ENCODE measurements around the gene MCTP2.

The MCTP2 gene

DNA sequence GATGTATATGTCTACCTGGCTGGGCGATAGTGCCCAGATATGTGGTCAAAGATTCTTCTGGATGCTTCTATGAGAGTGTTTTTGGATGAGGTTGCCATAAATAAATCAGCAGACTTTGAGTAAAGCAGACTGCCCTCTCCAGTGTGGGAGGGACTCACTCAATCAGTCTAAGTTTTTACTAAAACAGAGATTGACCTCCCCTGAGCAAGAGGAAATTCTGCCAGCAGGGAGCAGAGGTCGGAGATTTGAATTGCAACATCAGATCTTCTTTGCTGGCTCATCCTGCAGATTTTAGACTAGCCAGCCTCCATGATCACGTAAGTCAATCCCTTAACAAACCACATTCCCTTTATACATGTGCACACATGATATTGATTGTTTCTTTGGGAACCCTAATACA, 300.9 kb downstream of the MCTP2 start:
- TF ChIP-seq FOXP2 (optimal IDR thresholded peaks at IDR 0.05; ENCODE audit: borderline replicate concordance, extremely low read depth, extremely low read length, insufficient read depth) (no peak), TAF1 (IDR thresholded peaks at IDR 0.05; ENCODE audit: borderline replicate concordance, insufficient read depth, low read length) (no peak), POLR2AphosphoS5 (IDR thresholded peaks at IDR 0.05; ENCODE audit: low read depth, low read length) (no peak), SIN3A (IDR thresholded peaks at IDR 0.05; ENCODE audit: borderline replicate concordance, insufficient read depth, low read length) (no peak)
- TF ChIP-seq, protein P1, sequence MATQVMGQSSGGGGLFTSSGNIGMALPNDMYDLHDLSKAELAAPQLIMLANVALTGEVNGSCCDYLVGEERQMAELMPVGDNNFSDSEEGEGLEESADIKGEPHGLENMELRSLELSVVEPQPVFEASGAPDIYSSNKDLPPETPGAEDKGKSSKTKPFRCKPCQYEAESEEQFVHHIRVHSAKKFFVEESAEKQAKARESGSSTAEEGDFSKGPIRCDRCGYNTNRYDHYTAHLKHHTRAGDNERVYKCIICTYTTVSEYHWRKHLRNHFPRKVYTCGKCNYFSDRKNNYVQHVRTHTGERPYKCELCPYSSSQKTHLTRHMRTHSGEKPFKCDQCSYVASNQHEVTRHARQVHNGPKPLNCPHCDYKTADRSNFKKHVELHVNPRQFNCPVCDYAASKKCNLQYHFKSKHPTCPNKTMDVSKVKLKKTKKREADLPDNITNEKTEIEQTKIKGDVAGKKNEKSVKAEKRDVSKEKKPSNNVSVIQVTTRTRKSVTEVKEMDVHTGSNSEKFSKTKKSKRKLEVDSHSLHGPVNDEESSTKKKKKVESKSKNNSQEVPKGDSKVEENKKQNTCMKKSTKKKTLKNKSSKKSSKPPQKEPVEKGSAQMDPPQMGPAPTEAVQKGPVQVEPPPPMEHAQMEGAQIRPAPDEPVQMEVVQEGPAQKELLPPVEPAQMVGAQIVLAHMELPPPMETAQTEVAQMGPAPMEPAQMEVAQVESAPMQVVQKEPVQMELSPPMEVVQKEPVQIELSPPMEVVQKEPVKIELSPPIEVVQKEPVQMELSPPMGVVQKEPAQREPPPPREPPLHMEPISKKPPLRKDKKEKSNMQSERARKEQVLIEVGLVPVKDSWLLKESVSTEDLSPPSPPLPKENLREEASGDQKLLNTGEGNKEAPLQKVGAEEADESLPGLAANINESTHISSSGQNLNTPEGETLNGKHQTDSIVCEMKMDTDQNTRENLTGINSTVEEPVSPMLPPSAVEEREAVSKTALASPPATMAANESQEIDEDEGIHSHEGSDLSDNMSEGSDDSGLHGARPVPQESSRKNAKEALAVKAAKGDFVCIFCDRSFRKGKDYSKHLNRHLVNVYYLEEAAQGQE (IDR thresholded peaks at IDR 0.05; ENCODE audit: insufficient read depth in 1 of 2, low read depth in 2 of 2, low read length in 2 of 2): no peak
